ENCODE data around the gene ENTPD8.

Gene ENTPD8

DNA sequence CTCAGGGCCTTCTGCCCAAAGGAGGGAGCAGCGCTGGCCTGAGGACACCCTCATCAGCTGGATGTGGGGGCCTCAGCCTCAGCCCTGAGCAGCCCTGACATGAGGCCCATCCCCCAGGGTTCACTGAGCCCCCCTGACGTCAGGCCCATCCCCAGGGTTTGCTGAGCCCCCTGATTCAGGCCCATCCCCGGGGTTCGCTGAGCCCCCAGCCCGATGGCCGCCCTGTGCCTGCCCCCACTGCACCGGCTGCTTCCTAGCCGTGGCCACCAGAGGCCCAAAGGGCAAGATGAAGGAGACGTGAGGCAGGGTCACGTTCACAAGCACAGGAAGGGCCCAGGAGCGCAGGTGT lies 37.4 kb upstream of the ENTPD8 start:
- Histone ChIP-seq H3K23ac (ENCODE audit: low read depth, low read length, poor library complexity) (peak overlapping the region; percentile 93), H3K4ac (ENCODE audit: low read length) (no peak overlapping the region), H3K9me3 (replicated peaks in 1 of 2; ENCODE audit: control insufficient read depth in 2 of 2, insufficient read depth in 1 of 2, low read depth in 1 of 2, low read length in 2 of 2) (peaks cover 3 to 14% of the 10 kb centered on the region in 2 donors), H3K36me3 (replicated peaks in 1 of 2; ENCODE audit: control insufficient read depth in 2 of 2, insufficient read depth in 2 of 2, low read length in 2 of 2) (no peaks in the 10 kb centered on the region), H2BK5ac (ENCODE audit: low read length) (no peak overlapping the region), H3K18ac (ENCODE audit: low read length) (peak overlapping the region; percentile 48), H3K27me3 (ENCODE audit: control insufficient read depth in 3 of 3, insufficient read depth in 3 of 3, low read depth in 1 of 3, low read length in 3 of 3) (no peaks in the 10 kb centered on the region), H2AK5ac (ENCODE audit: low read depth, low read length) (peak overlapping the region; percentile 98), H2BK12ac (ENCODE audit: low read length) (no peak overlapping the region), H3K14ac (ENCODE audit: low read length) (peak overlapping the region; percentile 56), H3K4me3 (ENCODE audit: low read length in 2 of 2) (no peak overlapping the region), H4K91ac (ENCODE audit: low read depth, low read length, poor library complexity) (no peak overlapping the region), H2BK15ac (ENCODE audit: low read length) (peak overlapping the region; percentile 24), H2BK120ac (ENCODE audit: low read depth, low read length) (no peak overlapping the region), H3K4me1 (ENCODE audit: control insufficient read depth in 2 of 2, insufficient read depth in 1 of 2, low read depth in 1 of 2, low read length in 2 of 2) (peaks cover 3 to 13% of the 10 kb centered on the region in 2 donors), H3K4me2 (ENCODE audit: insufficient read depth, low read length, poor library complexity, severe bottlenecking) (no peak overlapping the region), H3K9ac (ENCODE audit: low read depth, low read length, poor library complexity) (peak overlapping the region; percentile 50), H2AFZ (ENCODE audit: low read length) (peak overlapping the region; percentile 85), H3K27ac (replicated peaks; ENCODE audit: low read length) (no peak overlapping the region), H4K8ac (ENCODE audit: low read depth, low read length) (no peak overlapping the region), H3K79me1 (ENCODE audit: low read depth, low read length) (peaks cover 8% of the 10 kb centered on the region)
- DNase-seq (ENCODE audit: low spot score) = no peak
- no CpG with 5 or more reads among the region's 11 CpGs for WGBS, 2 donors (ENCODE audit: extremely low coverage in 2 of 2, insufficient read length in 2 of 2, insufficient replicate concordance in 1 of 2)

DNA sequence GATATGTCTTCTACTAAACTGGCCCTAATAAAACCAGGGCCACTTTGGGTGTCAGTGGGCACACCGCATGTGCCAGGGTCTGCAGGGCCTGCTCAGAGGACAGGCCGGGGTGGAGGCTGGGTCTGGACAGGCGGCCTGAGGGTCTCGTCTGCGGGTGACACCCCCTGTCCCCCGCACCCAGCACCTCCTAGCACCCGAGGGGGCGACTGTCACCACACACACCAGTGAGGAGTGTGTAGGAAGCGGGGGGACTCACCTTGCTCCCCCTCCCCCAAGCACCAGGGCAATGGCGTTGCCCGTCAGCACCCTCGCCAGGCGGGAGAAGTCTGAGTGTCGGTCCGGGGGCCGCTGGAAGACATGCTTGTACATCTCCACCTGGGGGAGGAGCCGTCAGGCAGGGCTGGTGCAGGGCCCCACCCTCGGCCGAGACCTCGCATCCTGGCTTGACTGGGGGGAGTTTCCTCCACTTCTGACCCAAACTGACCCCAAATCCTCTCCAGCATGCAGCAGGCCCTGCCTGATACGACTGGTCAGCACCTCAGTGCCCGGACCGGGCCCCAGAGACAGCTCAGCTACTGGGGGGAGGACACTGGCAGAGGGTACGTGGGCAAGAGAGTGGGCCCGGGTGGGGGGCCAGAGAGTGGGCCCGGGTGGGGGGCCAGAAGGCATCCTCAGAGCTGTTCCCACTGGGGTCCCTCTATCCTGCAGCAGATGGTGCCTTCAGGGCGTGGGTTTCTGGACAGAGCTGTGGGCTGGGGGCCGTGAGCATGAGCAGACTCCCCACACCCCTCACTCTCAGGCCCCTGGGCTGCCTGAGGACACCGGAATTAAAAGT lies 36.8 kb upstream of the ENTPD8 start:
- Histone ChIP-seq H3K18ac (ENCODE audit: low read length) (peak overlapping the region; percentile 71), H2BK12ac (ENCODE audit: low read length) (no peak overlapping the region), H4K8ac (ENCODE audit: low read depth, low read length) (no peak overlapping the region), H3K4ac (ENCODE audit: low read length) (no peak overlapping the region), H3K9me3 (replicated peaks in 1 of 2; ENCODE audit: control insufficient read depth in 2 of 2, insufficient read depth in 1 of 2, low read depth in 1 of 2, low read length in 2 of 2) (peaks cover 3 to 14% of the 10 kb centered on the region in 2 donors), H2BK120ac (ENCODE audit: low read depth, low read length) (no peak overlapping the region), H3K79me1 (ENCODE audit: low read depth, low read length) (peaks cover 8% of the 10 kb centered on the region), H3K4me2 (ENCODE audit: insufficient read depth, low read length, poor library complexity, severe bottlenecking) (no peak overlapping the region), H3K14ac (ENCODE audit: low read length) (peak overlapping the region; percentile 71), H3K4me3 (ENCODE audit: low read length in 2 of 2) (no peak overlapping the region), H4K91ac (ENCODE audit: low read depth, low read length, poor library complexity) (no peak overlapping the region), H3K27ac (replicated peaks; ENCODE audit: low read length) (no peak overlapping the region), H3K27me3 (ENCODE audit: control insufficient read depth in 3 of 3, insufficient read depth in 3 of 3, low read depth in 1 of 3, low read length in 3 of 3) (no peaks in the 10 kb centered on the region), H3K36me3 (replicated peaks in 1 of 2; ENCODE audit: control insufficient read depth in 2 of 2, insufficient read depth in 2 of 2, low read length in 2 of 2) (no peaks in the 10 kb centered on the region), H3K9ac (ENCODE audit: low read depth, low read length, poor library complexity) (no peak overlapping the region), H3K23ac (ENCODE audit: low read depth, low read length, poor library complexity) (peak overlapping the region; percentile 93), H2AK5ac (ENCODE audit: low read depth, low read length) (peak overlapping the region; percentile 98), H3K4me1 (ENCODE audit: control insufficient read depth in 2 of 2, insufficient read depth in 1 of 2, low read depth in 1 of 2, low read length in 2 of 2) (peaks cover 3 to 13% of the 10 kb centered on the region in 2 donors), H2BK5ac (ENCODE audit: low read length) (peak overlapping the region; percentile 53), H2BK15ac (ENCODE audit: low read length) (no peak overlapping the region), H2AFZ (ENCODE audit: low read length) (peak overlapping the region; percentile 85)
- no CpG with 5 or more reads among the region's 29 CpGs for WGBS, 2 donors (ENCODE audit: extremely low coverage in 2 of 2, insufficient read length in 2 of 2, insufficient replicate concordance in 1 of 2)
- DNase-seq (ENCODE audit: low spot score) = no peak

DNA sequence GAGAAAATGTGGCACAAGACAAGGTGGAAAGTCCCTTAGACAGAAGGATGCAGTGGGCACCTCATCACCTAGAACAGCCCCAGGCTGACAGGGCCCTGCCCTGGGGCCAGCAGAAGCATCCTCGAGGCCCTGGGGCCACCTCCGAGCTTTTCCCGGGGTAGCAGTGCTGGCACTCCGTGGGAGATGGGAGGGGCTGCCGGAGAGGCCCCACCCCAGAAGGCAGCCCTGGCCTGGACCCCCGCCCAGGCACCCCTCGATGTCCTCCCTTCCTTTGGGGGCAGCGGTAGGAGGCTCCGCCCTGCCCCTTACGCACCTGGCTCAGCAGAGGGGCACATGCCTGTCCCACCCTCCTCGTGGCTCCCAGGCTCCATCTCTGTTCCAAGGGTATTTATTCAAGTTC lies 35.7 kb upstream of the ENTPD8 start:
- no peak overlapping the region for H3K4ac ChIP-seq (ENCODE audit: low read length)
- H3K4me2 ChIP-seq (ENCODE audit: insufficient read depth, low read length, poor library complexity, severe bottlenecking) = no peak overlapping the region
- no peak overlapping the region for H4K8ac ChIP-seq (ENCODE audit: low read depth, low read length)
- no peak overlapping the region for H4K91ac ChIP-seq (ENCODE audit: low read depth, low read length, poor library complexity)
- no CpG with 5 or more reads among the region's 11 CpGs for WGBS, 2 donors (ENCODE audit: extremely low coverage in 2 of 2, insufficient read length in 2 of 2, insufficient replicate concordance in 1 of 2)
- H2BK15ac ChIP-seq (ENCODE audit: low read length) = no peak overlapping the region
- peaks cover 0 to 13% of the 10 kb centered on the region in 2 donors for H3K4me1 ChIP-seq (ENCODE audit: control insufficient read depth in 2 of 2, insufficient read depth in 1 of 2, low read depth in 1 of 2, low read length in 2 of 2)
- no peak overlapping the region for H3K27ac ChIP-seq (replicated peaks; ENCODE audit: low read length)
- H2BK12ac ChIP-seq (ENCODE audit: low read length) = no peak overlapping the region
- H3K14ac ChIP-seq (ENCODE audit: low read length) = no peak overlapping the region
- H3K79me1 ChIP-seq (ENCODE audit: low read depth, low read length) = peaks cover 8% of the 10 kb centered on the region
- no peak overlapping the region for H2AFZ ChIP-seq (ENCODE audit: low read length)
- H3K23ac ChIP-seq (ENCODE audit: low read depth, low read length, poor library complexity) = no peak overlapping the region
- H3K36me3 ChIP-seq (replicated peaks in 1 of 2; ENCODE audit: control insufficient read depth in 2 of 2, insufficient read depth in 2 of 2, low read length in 2 of 2) = no peaks in the 10 kb centered on the region
- no peak for DNase-seq (ENCODE audit: low spot score)
- H2BK5ac ChIP-seq (ENCODE audit: low read length) = no peak overlapping the region
- no peak overlapping the region for H3K9ac ChIP-seq (ENCODE audit: low read depth, low read length, poor library complexity)
- H3K9me3 ChIP-seq (replicated peaks in 1 of 2; ENCODE audit: control insufficient read depth in 2 of 2, insufficient read depth in 1 of 2, low read depth in 1 of 2, low read length in 2 of 2) = peaks cover 3 to 14% of the 10 kb centered on the region in 2 donors
- H2BK120ac ChIP-seq (ENCODE audit: low read depth, low read length) = no peak overlapping the region
- H2AK5ac ChIP-seq (ENCODE audit: low read depth, low read length) = no peak overlapping the region
- no peak overlapping the region for H3K18ac ChIP-seq (ENCODE audit: low read length)
- no peaks in the 10 kb centered on the region for H3K27me3 ChIP-seq (ENCODE audit: control insufficient read depth in 3 of 3, insufficient read depth in 3 of 3, low read depth in 1 of 3, low read length in 3 of 3)
- no peak overlapping the region for H3K4me3 ChIP-seq (ENCODE audit: low read length in 2 of 2)

DNA sequence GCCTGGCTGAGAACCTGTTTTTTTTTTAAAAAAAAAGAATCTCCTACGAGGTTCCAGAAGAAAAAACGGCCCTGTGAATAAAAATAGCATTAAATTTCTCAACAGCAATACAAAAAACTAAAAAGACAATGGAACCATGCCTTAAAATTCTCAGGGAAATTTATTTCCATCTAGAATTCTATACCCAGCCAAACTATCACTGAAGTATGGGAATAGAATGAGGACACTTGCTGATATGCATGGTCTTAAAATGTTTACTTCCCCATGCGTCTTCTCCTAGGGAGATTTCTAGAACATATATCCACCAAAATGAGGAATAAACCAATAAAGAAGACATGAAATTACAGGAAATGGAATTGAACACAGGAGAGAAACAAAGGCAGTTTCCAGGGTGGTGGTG lies 34.5 kb upstream of the ENTPD8 start:
- peaks cover 4% of the 10 kb centered on the region for H3K79me1 ChIP-seq (ENCODE audit: low read depth, low read length)
- no peak overlapping the region for H3K18ac ChIP-seq (ENCODE audit: low read length)
- no peak overlapping the region for H3K27ac ChIP-seq (replicated peaks; ENCODE audit: low read length)
- H3K36me3 ChIP-seq (replicated peaks in 1 of 2; ENCODE audit: control insufficient read depth in 2 of 2, insufficient read depth in 2 of 2, low read length in 2 of 2) = no peaks in the 10 kb centered on the region
- peaks cover 3 to 14% of the 10 kb centered on the region in 2 donors for H3K9me3 ChIP-seq (replicated peaks in 1 of 2; ENCODE audit: control insufficient read depth in 2 of 2, insufficient read depth in 1 of 2, low read depth in 1 of 2, low read length in 2 of 2)
- no peak overlapping the region for H3K4ac ChIP-seq (ENCODE audit: low read length)
- H2AFZ ChIP-seq (ENCODE audit: low read length) = no peak overlapping the region
- no peak overlapping the region for H2BK5ac ChIP-seq (ENCODE audit: low read length)
- H3K4me1 ChIP-seq (ENCODE audit: control insufficient read depth in 2 of 2, insufficient read depth in 1 of 2, low read depth in 1 of 2, low read length in 2 of 2) = peaks cover 0 to 13% of the 10 kb centered on the region in 2 donors
- H2BK120ac ChIP-seq (ENCODE audit: low read depth, low read length) = no peak overlapping the region
- H3K27me3 ChIP-seq (ENCODE audit: control insufficient read depth in 3 of 3, insufficient read depth in 3 of 3, low read depth in 1 of 3, low read length in 3 of 3) = no peaks in the 10 kb centered on the region
- no peak overlapping the region for H3K4me2 ChIP-seq (ENCODE audit: insufficient read depth, low read length, poor library complexity, severe bottlenecking)
- no peak for DNase-seq (ENCODE audit: low spot score)
- H2BK15ac ChIP-seq (ENCODE audit: low read length) = no peak overlapping the region
- no peak overlapping the region for H3K9ac ChIP-seq (ENCODE audit: low read depth, low read length, poor library complexity)
- H4K8ac ChIP-seq (ENCODE audit: low read depth, low read length) = no peak overlapping the region
- no CpG with 5 or more reads among the region's 3 CpGs for WGBS, 2 donors (ENCODE audit: extremely low coverage in 2 of 2, insufficient read length in 2 of 2, insufficient replicate concordance in 1 of 2)
- no peak overlapping the region for H3K4me3 ChIP-seq (ENCODE audit: low read length in 2 of 2)
- no peak overlapping the region for H2AK5ac ChIP-seq (ENCODE audit: low read depth, low read length)
- no peak overlapping the region for H3K14ac ChIP-seq (ENCODE audit: low read length)
- H4K91ac ChIP-seq (ENCODE audit: low read depth, low read length, poor library complexity) = no peak overlapping the region
- H2BK12ac ChIP-seq (ENCODE audit: low read length) = no peak overlapping the region
- no peak overlapping the region for H3K23ac ChIP-seq (ENCODE audit: low read depth, low read length, poor library complexity)
